ENCODE measurements around the gene DPYD. TPM values are rescaled to one million over a fixed set of nuclear protein-coding genes. Genes with fewer than 3 reads are reported as not detected.

The DPYD gene
- total RNA-seq, 1 donor from 2014 or later, result 21.7 TPM

DNA sequence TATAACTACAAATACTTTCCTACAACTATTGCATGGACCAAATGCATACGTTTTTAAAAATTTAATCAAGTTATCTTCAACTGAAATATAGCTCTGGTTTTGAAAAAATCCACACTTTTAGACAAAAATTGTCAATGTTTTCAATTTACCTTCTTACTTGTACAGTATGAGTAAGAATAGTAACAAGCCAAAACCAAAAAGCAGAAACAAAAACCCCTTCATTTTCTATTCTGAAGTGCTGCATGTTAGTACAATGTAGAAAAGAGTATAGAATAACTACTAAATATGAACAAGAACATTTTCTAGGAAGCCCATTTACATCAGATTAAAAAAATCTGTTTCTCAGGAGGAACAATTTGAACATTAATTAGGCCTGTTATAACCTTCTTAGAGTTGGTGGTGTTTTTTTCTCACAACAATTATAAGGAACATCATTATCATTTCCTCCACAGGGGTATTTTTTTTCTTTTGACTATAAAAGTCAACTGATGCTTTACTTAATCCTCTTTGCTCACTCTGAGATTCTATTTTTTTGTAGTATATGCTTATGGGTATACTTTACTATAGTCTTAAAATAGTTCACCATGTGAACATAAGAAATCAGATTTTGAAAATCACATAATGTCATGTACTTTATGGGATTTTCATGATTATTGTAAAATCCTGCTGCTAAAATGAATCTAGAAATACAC lies 723.9 kb downstream of the DPYD start:
- DNase-seq, result no peak

DNA sequence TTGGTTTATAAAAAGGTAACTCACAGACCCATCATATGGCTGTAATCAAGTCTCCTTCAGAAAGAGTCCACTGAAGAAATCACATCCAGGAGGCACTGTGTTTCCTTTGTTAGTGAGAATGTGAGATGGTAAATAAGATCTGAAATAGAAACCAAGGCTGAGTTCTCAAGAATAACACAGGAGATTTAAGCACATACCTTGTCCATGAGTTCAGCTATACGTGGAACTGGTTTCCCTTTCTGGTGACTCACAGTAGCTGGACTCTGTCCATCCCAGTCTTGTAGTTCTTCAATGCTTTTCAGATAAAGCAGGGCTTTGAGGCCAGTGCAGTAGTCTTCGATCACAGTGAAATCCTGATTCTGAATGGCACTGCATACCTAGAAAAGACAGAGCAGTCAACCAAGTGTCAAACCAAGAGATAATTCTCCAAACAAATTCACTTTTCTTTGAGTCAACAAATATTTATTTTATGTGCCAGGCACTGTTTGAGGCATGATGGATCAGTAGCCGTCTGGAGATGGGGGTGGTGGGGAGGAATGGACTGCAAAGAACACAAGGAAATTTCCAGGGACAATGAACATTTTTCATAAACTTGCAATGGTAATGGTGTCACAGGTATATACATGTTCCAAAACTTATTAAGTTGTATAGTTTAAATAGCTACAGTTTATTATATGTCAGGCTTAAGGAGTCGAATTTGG lies 727.8 kb downstream of the DPYD start:
- no peak for DNase-seq

DNA sequence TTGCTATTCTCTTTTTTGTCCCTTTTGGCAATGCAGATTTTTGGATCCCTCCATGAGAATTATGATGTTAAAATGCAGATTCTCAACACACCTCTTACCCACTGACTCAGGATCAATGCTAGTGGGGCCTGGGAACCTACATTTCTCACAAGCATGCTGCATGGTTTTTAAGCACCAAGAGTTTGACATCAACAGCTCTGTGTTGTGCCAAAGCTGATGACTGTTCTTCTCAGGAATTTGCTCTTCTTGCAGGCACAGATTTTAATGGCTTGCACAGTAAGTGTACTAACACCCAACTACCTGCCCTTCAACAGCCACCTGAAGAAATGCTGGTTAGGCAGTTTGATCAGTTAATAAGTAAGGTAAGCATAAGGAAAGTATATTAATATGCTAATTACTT lies 730.5 kb downstream of the DPYD start:
- no peak for DNase-seq

DNA sequence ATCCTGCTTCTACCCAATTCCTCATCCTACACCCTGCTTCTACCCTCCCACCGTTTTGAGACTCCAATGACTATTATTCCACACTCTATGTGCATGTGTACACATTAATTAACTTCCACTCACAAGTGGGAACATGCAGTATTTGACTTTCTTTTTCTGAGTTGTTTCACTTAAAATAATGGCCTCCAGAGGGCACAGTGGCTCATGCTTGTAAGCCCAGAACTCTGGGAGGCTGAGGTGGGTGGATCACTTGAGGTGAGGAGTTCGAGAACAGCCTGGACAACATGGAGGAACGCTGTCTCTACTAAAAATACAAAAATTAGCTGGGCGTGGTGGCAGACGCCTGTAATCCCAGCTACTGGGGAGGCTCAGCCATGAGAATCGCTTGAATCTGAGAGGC lies 734.5 kb downstream of the DPYD start:
- no peak for DNase-seq

DNA sequence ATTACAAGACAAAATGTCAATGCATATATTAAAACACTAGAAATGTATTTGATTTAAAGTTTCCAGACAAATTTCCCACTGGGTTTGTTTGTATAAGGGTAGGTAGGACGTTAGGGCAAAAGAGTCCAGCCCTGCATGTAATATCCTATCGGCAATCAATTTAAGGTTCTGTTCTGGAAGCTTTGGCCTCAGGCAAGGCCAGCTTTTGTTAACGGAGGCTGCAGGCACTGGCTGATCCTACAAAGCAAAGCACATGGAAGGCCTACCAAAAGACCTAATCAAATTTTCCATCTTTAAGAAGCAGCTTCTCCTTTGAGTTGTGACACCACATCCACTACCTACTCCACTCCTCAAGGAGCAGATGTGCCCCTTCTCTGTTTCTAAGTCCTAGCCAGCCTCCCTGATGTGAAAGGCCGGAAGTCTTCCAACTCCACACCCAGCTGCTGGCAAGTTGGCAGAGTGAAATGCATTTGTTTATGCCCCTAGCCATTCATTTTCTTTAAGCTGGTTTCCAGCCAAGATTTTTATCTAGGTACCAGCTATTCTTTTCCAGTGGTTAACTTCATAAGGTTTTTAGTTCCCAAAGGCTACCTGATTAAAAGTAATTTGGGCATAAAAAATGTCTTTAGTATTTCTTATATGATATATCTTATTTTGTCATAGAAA lies 746.7 kb downstream of the DPYD start:
- DNase-seq, result no peak

DNA sequence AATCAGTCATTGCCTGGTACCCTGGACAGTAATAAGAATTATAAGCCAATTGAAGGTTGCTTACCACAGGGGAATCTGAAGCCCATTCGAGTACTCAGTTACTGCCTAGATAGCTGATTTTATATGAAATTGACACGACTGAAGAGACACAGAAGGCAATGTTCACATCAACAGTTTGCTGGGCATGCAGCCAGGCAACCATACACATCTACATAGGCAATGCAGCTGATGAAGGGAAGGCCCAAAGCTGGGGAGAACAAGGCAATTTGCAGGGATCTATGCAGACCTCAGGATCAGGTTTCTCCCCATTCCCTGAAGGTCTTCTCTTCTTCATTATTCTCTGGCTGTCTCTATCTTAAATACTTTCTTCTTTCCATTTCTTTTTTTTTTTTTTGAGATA lies 750.5 kb downstream of the DPYD start:
- DNase-seq, result no peak

DNA sequence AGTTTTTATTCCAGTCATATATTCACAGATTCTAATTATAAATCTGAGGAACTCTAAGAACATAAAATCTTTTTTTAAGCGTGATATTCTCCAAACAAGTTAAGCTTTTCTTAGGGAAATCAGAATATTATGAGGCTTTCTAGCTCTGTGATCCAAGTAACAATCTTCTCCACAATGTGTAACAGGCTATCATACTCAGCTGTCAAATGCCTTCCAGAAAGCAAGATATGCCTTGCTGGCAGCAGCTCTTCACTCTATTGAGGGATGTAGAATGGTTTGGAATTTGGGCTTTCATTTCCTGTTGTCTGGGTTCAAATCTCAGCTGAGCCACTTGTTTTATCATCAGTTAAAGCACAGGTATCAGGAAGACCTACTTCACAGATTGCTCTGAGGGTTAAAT lies 752.8 kb downstream of the DPYD start:
- DNase-seq, result no peak

DNA sequence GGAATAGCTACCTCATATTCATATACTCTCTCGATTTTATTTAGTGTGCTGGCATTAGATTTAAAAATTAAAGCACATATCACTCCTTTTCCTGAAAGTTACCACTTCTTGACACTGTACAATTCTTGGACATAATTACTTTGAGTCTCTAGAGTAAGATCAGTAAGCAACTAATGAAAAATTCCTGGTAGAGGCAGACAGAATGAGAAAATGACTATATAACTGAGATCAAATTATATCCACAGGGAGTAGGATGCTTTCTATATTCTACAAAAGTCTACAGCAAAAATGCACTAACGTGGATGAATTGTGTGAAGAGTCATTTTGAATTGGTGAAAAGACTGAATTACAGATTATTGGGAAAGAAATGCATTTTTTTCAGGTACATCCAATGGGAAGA lies 753.6 kb downstream of the DPYD start:
- DNase-seq, result no peak

DNA sequence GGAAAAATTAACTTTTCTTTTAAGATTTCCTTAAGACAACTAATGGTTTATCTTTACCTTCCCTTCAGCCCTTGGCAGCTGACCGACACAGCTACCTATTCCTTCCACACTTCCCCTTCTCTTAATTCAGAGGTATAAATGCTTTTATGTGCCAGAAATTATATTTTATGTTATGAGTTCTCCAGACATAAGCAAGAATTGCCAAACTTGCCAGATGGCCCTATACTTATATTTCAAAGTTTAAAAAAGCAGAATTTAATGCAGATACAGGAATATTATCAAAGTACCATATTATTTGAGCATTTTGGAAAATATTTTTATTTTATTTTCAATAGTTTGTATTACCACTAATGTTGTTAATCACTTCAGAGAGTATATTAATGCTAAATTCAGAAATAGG lies 754.2 kb downstream of the DPYD start:
- no peak for DNase-seq

DNA sequence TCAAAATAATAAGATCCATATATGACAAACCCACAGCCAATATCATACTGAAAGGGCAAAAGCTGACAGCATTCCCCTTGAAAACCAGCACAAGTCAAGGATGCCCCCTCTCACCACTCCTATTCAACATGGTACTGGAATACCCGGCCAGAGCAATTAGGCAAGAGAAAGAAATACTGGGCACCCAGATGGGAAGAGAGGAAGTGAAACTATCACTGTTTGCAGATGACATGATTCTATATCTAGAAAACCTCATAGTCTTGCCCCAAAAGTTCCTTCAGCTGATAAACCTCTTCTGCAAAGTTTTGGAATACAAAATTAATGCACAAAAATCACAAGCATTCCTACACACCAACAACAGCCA lies 756.6 kb downstream of the DPYD start:
- DNase-seq, result no peak

DNA sequence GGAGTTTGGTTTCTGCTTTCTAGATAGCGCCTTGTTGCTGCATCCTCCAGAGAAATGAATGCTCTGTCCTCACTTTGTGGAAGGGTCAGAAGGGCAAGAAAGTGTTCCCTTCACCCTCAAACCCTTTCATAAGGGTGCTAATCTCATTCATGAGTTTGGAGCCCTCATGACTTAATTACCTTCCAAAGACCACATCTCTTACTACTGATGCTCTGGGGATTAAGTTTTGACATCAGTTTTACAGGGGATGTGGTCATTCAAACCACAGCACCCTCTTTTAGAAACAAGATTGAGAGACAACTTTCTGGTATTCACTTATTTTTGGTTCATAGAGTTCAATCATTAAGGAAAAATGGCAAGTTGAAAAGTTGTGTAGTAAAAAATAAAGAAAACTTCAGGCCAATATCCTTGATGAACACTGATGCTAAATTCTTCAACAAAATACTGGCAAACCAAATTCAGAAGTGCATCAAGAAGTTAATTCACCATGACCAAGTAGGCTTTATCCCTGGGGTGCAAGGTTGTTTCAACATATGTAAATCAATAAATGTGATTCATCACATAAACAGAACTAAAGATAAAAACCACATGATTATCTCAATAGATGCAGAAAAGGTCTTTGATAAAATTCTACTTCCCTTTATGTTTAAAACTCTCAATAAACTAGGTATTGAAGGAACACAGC lies 757.1 kb downstream of the DPYD start:
- no peak for DNase-seq

DNA sequence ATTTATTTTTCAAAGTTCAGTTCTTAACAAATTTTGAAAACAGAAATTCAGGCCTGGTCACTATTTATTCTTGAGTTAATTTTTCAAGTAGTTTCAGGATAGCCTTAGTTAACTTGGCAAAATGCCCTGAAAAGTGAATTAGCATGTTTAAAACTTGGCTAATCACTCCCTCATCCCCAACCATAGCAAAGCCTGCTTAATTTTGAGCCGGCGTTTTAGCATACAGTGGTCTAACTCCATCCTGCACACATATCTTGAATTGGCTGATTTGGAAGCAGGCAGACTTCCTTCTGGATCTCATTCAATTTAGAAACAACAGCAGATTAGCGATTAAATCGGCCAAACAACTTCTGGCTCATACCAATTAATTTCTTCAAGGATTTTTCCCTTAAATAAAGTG lies 760.0 kb downstream of the DPYD start:
- no peak for DNase-seq

DNA sequence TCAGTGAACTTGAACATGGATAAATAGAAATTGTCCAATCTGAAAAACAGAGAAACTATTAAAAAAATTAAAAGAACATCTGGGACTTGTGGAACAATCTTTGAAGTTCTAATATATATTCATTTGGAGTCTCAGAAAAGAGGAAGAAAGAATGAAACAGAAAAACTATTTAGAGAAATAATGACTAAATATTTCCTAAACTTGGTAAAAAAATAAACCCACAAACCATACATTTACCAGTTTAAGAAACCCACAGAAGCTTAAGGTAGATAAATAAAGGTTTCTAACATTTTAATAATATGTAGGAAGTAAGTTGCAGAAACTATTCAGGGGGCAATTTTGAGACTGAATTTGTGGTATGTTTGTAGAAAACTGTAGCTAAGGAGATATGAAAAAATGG lies 761.5 kb downstream of the DPYD start:
- no peak for DNase-seq

DNA sequence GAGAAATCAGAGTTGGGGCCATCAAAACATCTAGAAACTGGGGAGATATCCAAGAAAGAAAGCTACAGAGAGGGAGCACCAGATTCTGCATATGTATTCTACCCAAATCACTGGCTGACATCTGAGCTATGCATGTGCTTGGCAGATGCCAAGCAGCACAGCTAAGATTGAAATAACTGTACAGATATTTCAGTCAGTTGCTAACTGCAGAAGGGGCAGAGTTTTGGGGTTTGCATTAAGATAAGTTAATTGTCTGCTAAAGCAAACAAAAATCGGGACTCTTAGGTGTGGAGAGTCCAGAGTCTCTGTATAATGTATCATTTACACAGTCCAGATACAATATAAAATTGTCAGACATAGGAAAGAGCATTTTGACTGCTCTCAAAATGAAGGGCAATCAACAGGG lies 762.1 kb downstream of the DPYD start:
- DNase-seq, result peak; percentile 10

DNA sequence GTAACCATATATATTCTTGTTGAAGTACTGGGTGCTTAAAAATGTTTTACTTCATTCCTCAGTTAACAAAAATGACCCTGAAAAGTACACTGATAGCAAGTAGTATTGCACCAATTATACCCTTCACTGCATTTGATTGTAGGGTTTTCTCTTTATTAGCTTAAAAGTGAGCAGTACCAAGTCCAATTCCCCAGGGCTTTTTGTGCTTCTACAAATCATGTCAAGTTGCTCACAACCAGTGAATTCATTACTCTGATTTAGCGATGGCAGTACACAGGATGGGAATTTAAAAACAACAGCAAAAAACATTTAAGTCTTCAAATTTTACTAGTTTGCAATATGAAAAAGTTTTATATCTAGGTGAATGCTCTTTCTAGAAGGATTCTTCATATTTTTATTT lies 762.8 kb downstream of the DPYD start:
- DNase-seq, result no peak

DNA sequence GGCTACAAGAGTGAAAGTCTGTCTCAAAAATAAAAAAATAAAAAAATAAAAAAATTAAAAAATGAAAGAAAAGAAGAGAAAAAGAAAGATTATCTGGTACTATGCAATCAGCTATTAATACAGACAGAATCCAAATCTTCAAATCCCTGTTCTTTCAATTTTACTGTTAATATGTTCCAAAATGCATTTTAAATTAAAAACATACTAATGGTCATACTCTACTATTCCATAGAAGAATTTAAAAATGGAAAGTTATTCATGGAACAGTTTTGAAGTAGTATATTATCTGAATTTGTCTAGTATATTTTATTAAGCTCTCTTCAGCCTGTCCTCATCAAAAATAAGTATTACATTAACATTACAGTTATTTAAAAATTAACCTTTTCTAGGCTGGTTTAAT lies 769.2 kb downstream of the DPYD start:
- DNase-seq, result no peak

DNA sequence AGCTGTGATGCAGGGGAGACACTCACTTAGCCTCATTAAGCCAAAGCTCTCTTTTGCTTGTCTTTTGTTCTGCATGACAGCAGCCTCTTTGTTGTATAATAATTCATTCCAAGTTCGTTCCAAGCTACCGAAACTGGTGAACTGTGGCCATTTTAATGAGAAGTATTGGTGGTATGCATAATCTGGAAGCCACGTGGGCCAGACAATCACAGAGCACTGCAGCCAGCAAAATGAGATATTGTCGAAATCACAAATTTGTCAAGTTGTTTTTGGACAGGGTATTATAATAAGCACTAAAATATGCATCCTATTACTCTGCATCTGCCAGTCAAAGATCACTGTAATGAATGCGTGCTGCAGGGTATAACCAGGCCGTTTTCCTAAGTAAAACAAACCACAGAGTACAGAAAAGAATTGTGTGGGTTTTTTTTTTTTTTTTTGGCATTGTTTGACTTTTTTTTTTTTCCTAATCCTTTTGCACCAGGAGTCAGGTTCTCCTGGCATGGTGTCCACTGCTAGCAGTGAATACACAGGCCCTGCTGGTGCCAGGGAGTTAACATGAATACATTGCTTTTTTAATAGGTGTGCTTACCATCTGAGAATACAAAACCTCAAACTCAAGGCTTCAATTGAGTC lies 775.4 kb downstream of the DPYD start:
- no peak for DNase-seq

DNA sequence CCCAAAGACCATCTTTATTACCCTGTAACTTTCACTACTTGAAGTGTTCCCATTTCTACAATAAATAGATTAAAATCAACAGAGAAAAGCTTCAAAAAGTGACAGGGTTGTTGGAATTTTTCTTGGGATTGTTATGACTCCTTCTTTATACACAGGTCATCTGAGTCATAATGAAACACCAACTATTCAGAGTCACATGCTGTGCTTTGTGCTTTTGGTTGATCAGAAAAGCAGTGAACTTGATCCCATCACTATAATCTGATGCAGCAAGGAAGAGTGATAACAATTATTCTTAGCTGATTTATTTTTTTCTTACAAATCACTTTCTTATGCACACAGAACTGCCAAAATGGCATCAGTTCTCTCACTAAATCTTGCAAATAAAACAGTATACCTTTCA lies 776.3 kb downstream of the DPYD start:
- DNase-seq, result no peak

DNA sequence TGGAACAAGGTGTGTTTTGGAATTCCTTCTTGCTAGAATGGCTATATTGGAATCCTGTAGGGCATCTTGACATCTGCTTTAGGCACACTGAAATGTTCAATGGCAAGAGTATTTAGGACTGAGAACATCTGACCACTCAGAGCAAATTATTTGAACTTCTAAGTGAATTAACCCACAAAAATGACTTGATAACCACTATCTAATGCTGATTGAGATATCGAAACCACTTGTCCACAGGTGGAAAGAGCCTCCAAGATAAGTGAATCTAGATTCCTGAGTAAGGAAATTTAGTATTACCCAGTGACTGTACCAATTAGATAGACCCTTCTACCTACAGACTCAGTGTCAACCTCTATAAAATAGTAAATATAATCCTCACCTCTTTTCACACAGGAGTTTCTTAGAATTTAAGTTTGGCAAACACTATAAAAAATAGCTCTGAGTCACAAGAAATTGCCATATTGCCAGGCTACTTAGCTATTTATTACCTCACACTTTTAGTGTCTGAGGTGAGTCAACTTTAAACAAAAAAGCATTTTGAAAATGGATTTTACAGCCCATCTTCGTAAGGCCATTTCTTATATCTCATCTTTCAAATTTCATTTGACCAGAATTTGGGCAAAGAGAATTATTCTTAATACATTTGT lies 777.5 kb downstream of the DPYD start:
- no peak for DNase-seq

DNA sequence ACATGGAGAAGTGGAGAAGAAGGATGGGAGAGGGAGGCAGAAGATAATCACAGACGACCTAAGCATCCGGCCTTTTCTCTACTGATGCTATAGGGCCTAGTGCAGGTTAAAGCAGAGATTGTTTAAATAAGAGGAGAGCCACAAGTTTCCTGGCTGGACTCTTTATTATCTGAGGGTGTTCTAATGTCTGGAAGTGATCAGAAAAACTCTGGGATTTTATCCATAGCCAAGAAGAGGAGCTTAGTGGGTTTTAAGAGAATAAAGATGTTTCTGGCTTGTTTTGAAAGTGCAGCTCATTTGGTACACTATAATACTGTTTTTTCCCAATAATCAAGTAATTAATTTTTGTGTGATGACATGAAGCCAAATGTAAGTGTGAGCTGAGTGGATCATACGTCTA lies 780.2 kb downstream of the DPYD start:
- DNase-seq, result no peak

DNA sequence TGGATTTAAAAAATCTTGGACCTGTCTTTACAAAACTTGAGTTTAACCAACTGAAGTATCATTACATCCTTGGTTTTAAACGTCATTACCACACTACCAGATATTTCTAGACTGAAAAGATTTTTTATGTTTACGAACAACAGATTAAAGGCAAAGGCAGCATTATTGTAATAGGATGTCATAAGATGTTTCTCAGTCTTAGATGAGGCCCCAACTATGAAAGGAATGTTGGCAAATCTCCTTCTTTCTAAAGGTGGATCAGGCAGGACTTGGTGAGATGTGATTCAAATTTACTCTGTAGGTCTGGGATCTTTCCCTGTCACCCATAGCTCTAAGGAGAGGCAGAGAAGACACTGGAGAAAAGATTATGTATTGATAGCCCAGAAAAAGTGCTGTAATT lies 781.3 kb downstream of the DPYD start:
- DNase-seq, result no peak

DNA sequence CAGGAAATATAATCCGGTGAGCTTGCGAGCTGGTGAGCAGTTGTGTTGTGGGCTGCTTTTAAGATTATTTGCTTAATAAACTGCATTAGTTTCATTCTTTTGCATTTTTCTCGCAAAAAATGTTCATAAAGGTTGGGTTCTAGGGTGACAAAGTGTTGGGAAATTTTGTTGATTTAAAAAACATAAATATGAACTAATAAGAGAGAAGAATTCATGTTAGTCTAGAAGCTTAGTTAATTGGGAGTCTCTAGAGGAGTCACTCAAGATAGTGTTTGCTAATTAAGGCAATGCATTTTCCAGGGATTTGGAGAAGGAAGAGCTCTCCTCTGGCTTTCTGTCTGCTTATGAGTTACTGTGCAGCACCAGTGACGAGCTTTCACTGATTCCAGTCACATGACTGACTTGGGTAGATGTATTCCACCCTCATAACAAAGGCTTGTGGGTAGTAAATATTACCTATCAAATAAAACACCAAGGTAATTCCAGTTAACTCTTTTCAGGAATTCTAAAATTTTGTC lies 782.3 kb downstream of the DPYD start:
- DNase-seq, result no peak
